Effector memory CD4-positive, alpha-beta T cell (primary cell): Measurements from ENCODE around the gene OR7D4.
A peak's percentile ranks its signal among the peaks of the same experiment; 100 is the strongest.
"Not testable (repeated sequence)": the region's sequence is repeated elsewhere in the genome, so short reads cannot be mapped to it uniquely, and the experiment has no call there.

Experiments used
- DNase-seq, 3 donors: peaks; one replicate each; pipeline ENCODE4 v3.0.0-alpha.2; 2020
- H3K27ac ChIP-seq: 2 replicates; pipeline ENCODE4 v1.7.0; 2013; ENCODE audit warnings: mild to moderate bottlenecking, low read length, moderate library complexity; ENCODE audit not compliant: insufficient read depth, poor library complexity, severe bottlenecking
- H3K27me3 ChIP-seq: replicated peaks from 2 replicates; pipeline ENCODE4 v1.7.0; 2013; ENCODE audit warnings: mild to moderate bottlenecking, low read length; ENCODE audit not compliant: insufficient read depth, control insufficient read depth, poor library complexity, severe bottlenecking
- H3K36me3 ChIP-seq: 2 replicates; pipeline ENCODE4 v1.7.0; 2013; ENCODE audit warnings: mild to moderate bottlenecking, low read length, moderate library complexity; ENCODE audit not compliant: control insufficient read depth, insufficient read depth
- H3K4me1 ChIP-seq: 2 replicates; pipeline ENCODE4 v1.7.0; 2013; ENCODE audit warnings: low read length, mild to moderate bottlenecking; ENCODE audit not compliant: control insufficient read depth, insufficient read depth, poor library complexity, severe bottlenecking
- H3K4me3 ChIP-seq: 2 replicates; pipeline ENCODE4 v1.7.0; 2013; ENCODE audit warnings: low read length, low read depth, mild to moderate bottlenecking; ENCODE audit not compliant: insufficient read depth, poor library complexity, severe bottlenecking
- H3K9me3 ChIP-seq: 2 replicates; pipeline ENCODE4 v1.7.0; 2013; ENCODE audit warnings: mild to moderate bottlenecking, low read length, moderate library complexity; ENCODE audit not compliant: control insufficient read depth
- total RNA-seq, 3 donors: gene quantifications; one replicate each; lab custom pipeline; 2026; lab: John Stamatoyannopoulos, UW

Gene OR7D4
- total RNA-seq = 0 to 0.09 (median 0) reads per million in 3 donors

- H3K27me3 ChIP-seq = no peaks in the 10 kb centered on the region
Observed at GRCh38 chr19:9219489-9219888, at the start of gene OR7D4. TSS of gene OR7D4 (minus strand) at chr19:9219589. CDS start at chr19:9214837, 4,752 bp downstream.

GRCh38 chr19:9251236-9251635 is 31.8 kb upstream of the OR7D4 start:
- Histone ChIP-seq H3K9me3 (no peaks in the 10 kb centered on the region), H3K4me3 (no peak overlapping the region), H3K27me3 (no peaks in the 10 kb centered on the region), H3K27ac (no peak overlapping the region), H3K36me3 (no peaks in the 10 kb centered on the region), H3K4me1 (no peaks in the 10 kb centered on the region)
- DNase-seq = no peak

More at GRCh38 chr19:9219489-9219888, at the start of gene OR7D4:
- H3K9me3 ChIP-seq = no peaks in the 10 kb centered on the region
- DNase-seq = no peak
- no peak within 1 kb of the TSS for H3K4me3 ChIP-seq
- no peaks in the 10 kb centered on the region for H3K36me3 ChIP-seq
- no peak within 1 kb of the TSS for H3K27ac ChIP-seq
- H3K4me1 ChIP-seq = no peaks in the 10 kb centered on the region

GRCh38 chr19:9250630-9251029 is 31.2 kb upstream of the OR7D4 start, which contains the start of gene OR7E24:
TSS of gene OR7E24 (plus strand) at chr19:9250930. CDS start at chr19:9251044, 114 bp downstream.
- no peaks in the 10 kb centered on the region for H3K36me3 ChIP-seq
- H3K4me1 ChIP-seq = no peaks in the 10 kb centered on the region
- no peak for DNase-seq
- no peak within 1 kb of the TSS for H3K27ac ChIP-seq
- no peaks in the 10 kb centered on the region for H3K9me3 ChIP-seq
- H3K4me3 ChIP-seq = no peak within 1 kb of the TSS
- H3K27me3 ChIP-seq = no peaks in the 10 kb centered on the region

- Histone ChIP-seq H3K27ac (no peak overlapping the region), H3K4me3 (no peak overlapping the region), H3K36me3 (no peaks in the 10 kb centered on the region), H3K4me1 (no peaks in the 10 kb centered on the region), H3K27me3 (no peaks in the 10 kb centered on the region), H3K9me3 (no peaks in the 10 kb centered on the region)
- peak; percentile 21 to 47 (median 24) for DNase-seq
Observed at GRCh38 chr19:9205501-9206113, 13.8 kb downstream of the OR7D4 start.

- not testable (repeated sequence) for DNase-seq, H3K9me3 ChIP-seq, H3K4me1 ChIP-seq, H3K27me3 ChIP-seq, H3K27ac ChIP-seq, H3K4me3 ChIP-seq, H3K36me3 ChIP-seq
Observed at GRCh38 chr19:9198044-9198443, 21.3 kb downstream of the OR7D4 start.

GRCh38 chr19:9189535-9189934 is 29.9 kb downstream of the OR7D4 start:
- Histone ChIP-seq H3K36me3 (no peaks in the 10 kb centered on the region), H3K9me3 (no peaks in the 10 kb centered on the region), H3K27ac (no peak overlapping the region), H3K4me3 (no peak overlapping the region), H3K4me1 (no peaks in the 10 kb centered on the region), H3K27me3 (no peaks in the 10 kb centered on the region)
- DNase-seq = no peak

- no peak overlapping the region for H3K27ac ChIP-seq
- H3K9me3 ChIP-seq = no peaks in the 10 kb centered on the region
- H3K36me3 ChIP-seq = no peaks in the 10 kb centered on the region
- H3K4me1 ChIP-seq = no peaks in the 10 kb centered on the region
- no peak for DNase-seq
- H3K27me3 ChIP-seq = no peaks in the 10 kb centered on the region
- H3K4me3 ChIP-seq = no peak overlapping the region
Observed at GRCh38 chr19:9187191-9187590, 32.2 kb downstream of the OR7D4 start.

GRCh38 chr19:9183000-9183399 is 36.4 kb downstream of the OR7D4 start:
- Histone ChIP-seq H3K36me3 (no peaks in the 10 kb centered on the region), H3K4me3 (no peak overlapping the region), H3K9me3 (no peaks in the 10 kb centered on the region), H3K27ac (no peak overlapping the region), H3K27me3 (no peaks in the 10 kb centered on the region), H3K4me1 (no peaks in the 10 kb centered on the region)
- no peak for DNase-seq

- no peak for DNase-seq
- H3K36me3 ChIP-seq = no peaks in the 10 kb centered on the region
- H3K4me1 ChIP-seq = no peaks in the 10 kb centered on the region
- H3K27me3 ChIP-seq = no peaks in the 10 kb centered on the region
- H3K27ac ChIP-seq = no peak within 1 kb of the TSS
- no peaks in the 10 kb centered on the region for H3K9me3 ChIP-seq
- no peak within 1 kb of the TSS for H3K4me3 ChIP-seq
Observed at GRCh38 chr19:9178901-9179300, 40.5 kb downstream of the OR7D4 start, which contains the start of gene OR7D2. TSS of gene OR7D2 (plus strand) at chr19:9178979. CDS start at chr19:9185782, 6,803 bp downstream.

- H3K36me3 ChIP-seq = no peaks in the 10 kb centered on the region
- H3K27me3 ChIP-seq = no peaks in the 10 kb centered on the region
- H3K4me1 ChIP-seq = no peaks in the 10 kb centered on the region
- H3K27ac ChIP-seq = no peak overlapping the region
- DNase-seq = no peak
- H3K9me3 ChIP-seq = no peaks in the 10 kb centered on the region
- H3K4me3 ChIP-seq = no peak overlapping the region
Observed at GRCh38 chr19:9175326-9175725, 44.1 kb downstream of the OR7D4 start.
